Inflammatory macrophage treated with lipopolysaccharide for 4 hours (primary cell): ENCODE data around the gene RHOBTB1.
A peak's percentile ranks its signal among the peaks of the same experiment; 100 is the strongest.

Source experiments
- DNase-seq: peaks from one replicate; pipeline ENCODE4 v3.0.0-alpha.2; 2020

Gene RHOBTB1

DNA sequence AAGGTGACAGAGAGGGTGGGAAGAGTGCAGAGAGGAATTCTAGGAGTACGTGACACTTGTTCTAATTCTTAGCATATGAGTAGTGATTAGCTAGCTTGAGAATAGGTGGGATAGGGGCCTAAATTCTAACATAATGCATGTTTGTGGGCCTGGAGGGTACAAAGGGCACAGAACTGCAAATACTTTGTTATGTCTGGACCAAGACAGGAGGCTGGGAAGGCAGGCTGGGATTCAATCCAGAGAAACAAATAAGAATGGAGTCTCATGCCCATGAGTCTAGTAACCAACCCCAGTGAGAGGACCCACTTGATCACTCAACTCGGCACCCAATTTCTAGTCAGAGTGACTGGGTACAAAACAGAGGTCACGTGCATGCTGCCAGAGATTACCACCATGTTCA is 40.9 kb downstream of the RHOBTB1 start:
- DNase-seq = no peak

DNA sequence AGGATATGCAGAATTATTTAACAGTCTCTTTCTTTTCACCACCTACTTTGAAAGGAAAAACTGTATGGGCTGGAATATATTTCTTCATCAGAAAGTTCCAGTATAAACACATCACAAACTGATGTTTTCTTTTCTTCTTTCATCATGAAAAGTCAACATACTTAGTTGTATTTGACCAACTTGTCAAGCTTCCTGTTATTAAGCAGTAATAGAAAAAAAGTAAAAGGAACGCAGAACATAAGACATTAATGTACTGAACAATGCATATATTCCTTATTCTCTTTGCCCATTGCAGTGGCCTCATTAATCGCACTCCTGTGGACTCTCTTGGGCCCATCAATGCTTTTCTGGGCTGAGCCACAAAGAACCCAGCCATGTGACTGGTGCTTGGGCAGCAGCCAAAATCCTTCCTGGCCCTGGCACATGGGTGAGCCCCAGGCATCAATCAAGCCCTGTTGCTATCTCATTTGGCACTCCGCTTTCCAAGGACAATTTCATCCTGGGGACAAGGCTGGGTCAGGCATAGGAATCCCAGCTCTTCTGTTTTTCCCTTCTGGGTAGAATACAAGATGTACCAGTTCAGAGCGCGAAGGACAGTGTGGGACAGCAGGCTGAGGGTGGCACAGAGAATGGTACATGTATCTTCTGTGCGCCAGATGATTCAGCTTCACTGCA is 42.3 kb downstream of the RHOBTB1 start:
- DNase-seq = no peak

DNA sequence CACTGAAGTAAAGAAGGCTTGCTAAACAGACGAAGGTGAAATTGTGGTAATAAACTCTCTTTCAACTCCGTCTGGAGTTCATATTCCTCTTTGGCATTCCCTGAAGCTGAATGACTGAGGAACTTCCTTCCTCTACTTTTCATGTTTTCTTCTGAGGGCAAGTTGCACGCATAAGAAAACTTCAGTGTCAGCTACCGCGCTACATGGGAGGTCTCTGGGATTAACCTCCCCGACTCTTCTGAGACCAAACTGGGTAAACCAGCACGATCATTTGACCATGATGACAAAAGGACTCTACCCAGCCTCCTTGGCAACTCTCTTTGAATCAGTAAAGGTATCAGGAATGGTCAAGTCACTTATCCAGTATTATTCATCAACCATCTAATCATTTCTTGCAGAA is 44.7 kb downstream of the RHOBTB1 start:
- no peak for DNase-seq

DNA sequence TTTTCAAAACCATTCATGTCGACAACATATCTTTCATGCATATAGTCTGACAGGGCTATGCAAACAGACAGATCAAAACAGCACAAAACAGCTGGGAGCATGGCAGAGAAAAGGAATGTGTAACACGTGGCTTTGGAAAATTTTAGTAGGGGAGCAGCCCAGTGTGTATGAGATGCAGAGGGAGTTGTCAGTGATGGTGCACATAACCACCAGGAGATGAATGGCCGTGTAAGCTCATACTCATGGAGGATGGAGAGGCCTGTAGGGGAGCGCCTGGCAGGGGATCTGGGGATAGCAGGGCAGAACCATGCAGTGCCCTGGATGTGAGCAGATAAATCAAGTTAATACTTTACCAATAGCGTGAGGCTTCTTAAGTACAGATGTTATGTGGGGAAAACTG is 45.7 kb downstream of the RHOBTB1 start:
- no peak for DNase-seq

DNA sequence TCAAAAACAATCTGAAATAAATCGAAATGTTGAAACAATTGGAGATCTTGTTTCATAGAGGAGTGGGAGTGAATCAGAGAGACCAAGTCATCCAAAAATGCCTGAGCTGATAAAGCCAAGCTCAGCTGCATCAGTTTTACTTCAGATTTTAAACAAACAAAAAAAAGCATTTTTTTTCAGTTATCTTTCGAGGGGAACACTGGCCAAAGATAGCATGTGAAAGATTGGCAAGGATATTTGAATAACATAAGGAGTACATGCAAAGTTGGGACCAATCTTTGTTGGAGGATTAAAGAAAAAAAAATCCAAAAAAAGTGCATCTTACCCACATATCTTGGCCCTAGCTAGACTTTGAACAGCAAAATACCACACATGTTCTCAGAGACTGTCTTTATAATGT is 47.2 kb downstream of the RHOBTB1 start:
- DNase-seq = no peak

DNA sequence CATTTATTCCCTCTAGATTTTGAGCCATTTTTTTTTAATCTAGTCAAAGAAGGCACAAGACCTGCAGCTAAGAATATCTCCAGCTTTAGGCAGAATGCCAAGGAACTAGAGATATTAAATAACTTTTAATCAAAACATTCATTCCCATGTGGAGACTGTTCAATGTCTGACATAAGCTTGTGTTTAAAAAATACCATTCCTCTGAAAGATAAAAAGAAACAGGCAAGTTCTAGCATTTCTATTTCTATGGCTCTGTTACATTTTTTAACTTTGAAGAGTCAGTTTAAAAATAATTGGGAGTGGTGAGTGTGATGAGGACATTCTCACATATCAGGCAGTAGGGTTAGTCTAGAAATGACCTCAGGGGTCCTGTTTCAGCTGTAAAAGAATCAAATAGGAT is 48.0 kb downstream of the RHOBTB1 start:
- no peak for DNase-seq

DNA sequence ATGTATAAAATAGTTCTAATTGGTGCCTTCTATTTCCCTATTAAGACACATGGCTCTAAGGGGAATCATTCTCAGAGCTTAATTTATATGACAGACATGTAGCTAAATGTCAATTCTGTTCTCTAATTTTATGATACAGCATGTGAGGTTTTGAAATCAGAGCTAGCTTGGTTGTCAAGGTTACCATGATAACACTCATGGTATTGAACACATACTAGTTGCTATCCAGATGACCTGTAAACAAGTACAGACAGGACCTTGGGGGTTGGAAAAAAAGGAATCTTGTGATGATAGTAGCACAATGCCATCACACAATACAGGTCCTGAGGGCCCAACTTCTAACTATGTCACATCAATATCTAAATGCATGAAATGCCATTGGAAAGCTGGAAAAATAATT is 49.2 kb downstream of the RHOBTB1 start:
- DNase-seq = no peak

DNA sequence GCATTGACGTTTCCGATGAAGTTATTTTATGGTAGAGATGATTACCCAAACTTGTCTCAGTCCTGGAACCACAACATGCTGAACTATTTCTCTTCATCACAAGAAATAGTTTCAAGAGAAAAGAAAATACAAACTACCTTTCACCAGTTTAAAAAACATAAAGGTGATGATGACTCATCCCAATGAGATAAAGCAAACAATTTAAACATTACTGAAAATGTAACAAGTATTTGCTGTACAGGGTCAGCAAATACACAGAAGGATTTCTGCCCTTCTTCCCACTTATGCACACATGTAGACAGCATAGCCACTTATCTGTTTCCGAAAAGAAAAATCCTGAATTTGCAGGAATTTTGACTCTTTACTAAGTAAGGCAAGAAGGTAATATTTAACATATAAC is 50.8 kb downstream of the RHOBTB1 start:
- no peak for DNase-seq

DNA sequence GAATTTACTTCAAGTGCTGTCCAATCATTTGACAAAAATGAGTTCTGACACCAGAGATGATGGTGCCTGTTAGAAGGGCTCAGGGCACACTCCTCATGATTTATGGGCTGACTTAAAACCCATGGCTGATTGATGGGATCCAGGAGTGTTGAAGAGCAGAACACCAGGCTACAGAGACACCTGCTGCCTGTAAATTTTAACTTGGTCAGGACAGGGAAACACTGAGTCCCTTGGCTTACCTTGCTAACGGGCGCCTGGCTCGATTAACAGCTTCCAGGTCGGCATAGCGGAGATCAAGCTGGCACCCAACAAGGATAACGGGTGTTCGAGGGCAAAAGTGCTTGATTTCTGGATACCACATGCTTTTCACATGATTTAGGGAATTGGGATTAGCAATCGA is 51.4 kb downstream of the RHOBTB1 start:
- no peak for DNase-seq

DNA sequence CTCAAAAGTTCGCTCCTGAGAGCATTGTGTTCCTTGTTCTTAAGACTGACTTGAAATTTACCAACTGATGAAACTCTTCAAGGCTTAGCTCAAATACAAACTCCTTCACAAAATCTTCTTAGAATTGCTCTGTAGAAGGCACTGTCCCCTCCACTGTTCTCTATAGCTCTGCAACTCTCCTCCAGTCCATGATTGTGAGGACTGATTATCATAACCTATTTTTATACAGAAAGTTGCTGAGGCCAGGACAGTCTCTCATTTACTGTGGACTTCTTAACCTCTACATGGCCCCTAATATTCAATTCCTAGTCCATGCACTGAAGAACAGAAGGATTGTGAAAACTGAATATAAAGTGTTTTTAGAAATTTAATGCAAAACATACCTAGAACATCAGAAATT is 53.2 kb downstream of the RHOBTB1 start:
- DNase-seq = no peak

DNA sequence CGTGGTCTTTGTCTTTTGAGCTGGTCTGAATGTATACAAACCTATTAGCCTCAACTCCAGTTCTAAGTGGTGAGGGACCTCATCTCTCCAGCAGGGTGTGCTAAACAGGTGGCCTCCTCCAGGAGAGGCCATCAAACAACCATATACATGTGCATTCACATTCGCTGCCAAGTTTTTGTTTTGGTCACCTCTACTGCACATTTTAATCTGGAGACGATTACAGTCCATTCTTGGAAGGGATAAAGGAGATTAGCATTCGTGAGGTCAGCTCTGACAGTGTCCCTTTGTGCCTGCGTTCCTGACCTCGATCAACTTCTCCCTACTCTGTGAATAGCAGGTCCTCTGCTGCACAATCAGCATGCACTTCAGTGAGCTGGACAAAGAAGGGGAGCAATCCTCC is 60.8 kb downstream of the RHOBTB1 start:
- DNase-seq = peak; percentile 2

DNA sequence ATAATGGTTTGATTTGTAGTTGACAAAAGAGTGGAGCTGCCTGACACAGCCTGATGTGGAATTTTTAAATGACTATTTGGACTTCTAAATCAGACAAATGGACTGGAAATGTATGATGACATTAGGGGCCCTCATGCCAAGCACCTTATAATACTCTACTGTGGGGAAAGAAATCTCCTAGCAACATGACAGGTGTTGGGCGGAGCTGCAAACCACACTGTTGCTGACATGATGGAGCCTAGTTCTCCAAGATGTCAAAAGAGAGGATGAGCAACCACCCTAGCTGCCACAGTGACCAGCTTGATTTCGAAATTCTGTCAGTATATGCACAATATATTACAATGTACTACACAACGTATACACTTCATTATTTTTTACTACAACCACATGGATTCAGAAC is 65.8 kb downstream of the RHOBTB1 start:
- peak; percentile 47 for DNase-seq

DNA sequence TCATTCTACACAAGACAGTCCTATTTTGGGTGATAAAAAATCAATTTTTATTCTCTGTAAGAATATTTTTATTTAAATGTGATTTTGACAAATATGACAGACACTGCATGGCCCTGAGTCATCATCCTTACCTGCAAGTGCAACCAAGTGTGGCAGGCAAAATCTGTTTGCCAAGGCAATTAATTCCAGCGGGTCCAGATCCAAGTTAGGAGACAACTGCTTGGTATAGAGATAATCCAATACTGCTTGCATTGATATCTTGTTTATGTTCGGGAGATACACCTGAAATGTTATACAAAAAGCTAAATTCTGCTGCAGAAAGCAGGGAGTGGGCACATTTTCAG is 66.2 kb downstream of the RHOBTB1 start:
- no peak for DNase-seq

DNA sequence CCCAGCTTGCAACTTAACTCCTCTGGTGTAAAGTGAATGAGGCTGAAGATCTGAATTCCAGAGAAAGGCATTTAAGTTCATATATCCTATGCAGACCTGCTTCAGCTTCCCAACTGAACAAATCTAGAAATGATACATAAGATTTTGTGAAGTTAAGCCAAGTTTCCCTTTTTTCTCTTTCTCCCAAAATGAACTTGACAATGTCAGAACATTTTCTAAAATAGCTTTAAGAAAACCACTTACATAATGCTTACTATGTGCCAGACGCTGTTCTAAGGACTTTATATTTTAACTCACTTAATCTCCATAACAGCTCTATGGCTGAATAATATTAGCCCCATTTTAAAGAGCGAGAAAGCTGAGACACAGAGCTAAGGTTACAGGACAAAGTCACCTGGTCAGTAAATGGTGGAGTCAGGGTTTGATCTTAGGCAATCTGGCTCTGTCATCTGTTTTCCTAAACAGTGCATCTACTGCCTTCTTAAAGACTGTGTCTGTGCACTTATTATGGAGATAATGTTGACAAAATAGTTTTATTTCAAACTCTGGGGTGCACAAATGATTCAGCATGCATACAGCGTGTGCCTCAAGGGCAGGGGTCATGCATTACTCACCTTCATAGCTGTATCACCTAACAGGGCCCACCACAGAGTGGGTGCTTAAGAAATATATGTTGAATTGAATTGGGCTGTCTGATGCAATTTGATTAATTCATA is 66.8 kb downstream of the RHOBTB1 start:
- no peak for DNase-seq

DNA sequence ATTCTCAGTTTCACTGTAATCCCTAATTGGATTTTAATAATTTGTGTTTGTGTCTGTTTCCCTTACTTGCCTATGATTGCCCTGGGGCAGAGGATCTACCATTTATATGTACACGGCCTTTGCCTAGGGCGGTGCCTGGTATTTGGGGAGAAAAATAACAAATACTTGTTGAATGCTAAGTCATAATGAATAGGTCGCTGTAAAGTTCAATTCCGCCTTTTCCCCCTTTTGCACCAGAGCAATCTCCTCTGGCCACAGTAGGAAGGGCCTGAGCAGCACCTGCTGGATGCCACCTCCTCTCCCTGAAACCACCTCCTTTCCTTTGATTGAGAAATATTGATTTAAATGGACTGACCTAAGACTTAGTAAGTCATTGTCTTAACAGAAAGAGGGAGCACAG is 70.2 kb downstream of the RHOBTB1 start:
- no peak for DNase-seq

DNA sequence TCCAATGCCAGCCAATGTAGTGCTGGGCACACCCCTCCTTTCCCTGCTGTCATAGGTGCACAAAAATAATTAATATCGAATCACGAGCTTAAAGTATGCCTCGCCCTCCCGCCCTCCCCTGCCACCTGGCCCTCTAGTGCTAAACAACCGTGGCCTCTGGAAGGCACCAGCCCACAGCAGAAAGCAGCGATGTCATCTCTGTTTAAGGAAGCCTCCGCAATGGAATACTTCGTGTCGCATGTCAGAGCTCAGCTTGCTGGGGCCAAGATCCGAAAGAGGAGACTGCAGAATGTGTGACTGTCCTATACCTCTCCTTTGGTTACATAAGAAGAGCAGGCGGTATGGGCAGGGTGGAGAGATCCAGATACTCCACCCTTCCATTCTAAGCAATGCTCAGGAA is 71.5 kb downstream of the RHOBTB1 start:
- no peak for DNase-seq

DNA sequence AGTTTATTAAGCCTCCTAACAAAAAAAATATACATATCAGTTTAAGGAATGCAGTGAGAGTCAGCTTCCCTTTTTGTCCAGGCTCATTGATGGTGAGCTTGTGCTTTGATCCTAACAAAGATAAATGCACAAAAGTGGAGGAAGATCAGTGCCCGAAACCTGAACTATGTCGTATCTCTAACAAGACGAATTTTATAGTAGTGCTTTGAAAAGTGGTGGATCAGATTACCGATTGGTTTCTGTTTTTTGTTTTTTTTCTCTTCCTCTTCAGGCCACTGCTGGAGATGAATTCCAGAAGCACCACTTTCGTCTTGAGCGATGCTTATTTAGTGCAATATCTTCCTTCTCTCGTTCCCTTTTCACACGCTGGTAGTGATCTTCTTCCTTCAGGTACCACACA is 72.8 kb downstream of the RHOBTB1 start:
- DNase-seq = no peak

DNA sequence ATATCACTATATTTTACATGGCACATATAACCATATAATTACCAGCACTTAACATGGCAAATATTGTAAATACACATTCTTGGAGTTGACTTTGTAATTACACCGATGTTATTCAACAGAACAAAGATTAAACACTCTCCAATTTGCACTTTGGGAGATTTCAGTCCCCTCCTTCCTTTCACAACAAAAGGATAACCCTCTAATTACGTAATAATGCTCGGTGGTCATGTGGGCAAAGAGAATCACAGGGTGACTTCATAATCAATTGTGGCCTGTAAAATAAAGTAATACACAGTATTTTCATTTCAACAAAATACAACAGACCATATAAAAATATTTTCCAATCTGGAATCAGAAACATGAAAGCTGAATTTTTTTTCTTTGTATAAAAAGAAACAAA is 73.2 kb downstream of the RHOBTB1 start:
- DNase-seq = peak; percentile 1

DNA sequence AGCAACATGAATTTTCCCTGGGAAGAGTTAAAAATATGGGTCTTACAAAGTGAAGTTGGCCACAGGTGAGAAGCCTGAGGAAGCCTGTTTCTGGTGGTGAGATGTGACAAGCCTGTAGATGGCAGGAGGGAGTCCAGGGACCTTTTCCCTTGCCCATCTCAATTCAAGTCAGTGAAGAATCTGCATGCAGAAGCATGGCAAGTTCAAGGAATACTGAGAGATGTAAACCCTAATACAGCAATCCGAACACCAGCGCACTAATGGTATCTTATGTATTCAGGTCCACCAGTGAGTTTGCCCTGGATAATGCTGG is 73.6 kb downstream of the RHOBTB1 start:
- no peak for DNase-seq

DNA sequence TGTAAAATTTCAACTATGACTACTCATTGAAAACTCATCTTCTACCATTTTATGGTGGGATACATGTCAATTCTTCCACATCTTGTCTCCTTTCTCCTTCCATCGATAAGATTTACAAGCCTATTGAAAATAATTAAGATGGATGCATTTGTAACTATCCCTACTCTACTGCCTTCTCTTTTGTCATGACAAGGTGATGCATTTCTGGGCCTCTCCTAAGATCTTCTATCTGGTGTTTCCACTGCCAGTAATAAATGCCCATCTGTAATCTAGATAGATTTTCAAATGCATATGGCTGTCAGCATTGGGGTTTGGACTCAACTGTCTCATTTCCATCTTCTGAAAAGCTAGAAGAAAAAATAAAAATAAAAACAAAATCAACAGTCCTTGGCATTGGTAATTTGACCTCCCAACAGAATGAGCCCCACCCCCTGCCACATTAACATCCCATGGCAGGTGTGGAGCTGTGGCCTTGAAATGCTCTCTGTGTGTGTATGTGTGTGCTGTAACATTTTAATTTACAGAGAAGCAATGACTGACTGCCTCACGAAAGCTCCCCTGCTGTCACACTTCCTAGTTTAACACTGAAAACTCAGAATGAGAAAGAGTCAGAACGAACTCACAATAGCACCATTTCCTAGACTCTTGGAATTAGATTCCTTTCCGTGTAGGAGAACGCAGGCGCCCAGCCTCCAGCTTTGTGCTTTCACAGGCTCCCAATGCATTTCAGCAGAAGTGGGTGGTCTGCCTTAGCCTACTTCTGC is 74.2 kb downstream of the RHOBTB1 start:
- DNase-seq = no peak

DNA sequence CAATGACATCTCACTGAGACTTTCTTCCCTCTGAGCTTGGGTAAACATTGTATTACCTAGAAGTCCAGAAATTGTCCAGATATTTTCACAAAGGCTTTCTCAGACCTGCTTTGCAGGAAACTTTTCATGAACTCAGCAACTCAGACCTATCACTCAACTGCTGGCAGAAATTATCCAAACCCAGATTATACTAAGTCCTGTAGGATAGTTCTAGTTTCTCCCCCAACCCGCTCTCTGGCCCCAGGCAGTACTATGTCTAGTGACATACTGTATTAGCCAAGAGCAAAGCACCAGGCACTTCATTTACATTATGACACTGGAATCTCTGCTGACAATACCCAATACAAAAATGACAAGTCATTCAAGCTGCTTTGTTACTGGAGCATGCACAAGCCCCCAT is 75.0 kb downstream of the RHOBTB1 start:
- DNase-seq = no peak

DNA sequence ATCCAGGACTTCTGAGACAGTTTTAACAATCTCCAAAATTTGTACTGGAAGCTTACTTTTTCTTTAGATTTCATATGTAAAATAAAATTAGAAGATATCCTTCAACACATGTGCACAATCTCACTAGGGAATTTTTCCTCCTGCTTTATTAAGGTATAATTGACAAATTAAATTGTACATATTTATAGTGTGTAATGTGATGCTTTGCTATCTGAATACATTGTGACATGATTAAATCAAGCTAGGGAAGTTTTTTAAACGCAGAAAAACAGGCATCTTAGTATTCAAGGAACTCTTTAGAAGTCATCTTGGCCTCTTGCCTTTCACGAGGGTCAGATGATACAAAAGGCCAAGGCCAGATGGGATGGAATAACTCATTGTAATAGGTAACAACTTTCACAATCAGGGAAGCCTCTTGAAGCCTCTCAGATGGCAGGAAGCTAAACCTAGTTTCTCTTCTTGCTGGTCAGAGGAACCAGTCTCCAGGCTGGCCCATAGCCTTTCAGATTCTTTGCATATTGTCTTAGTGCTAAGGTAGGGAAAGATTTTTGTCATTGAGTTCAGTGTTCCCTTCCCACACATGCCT is 78.7 kb downstream of the RHOBTB1 start:
- DNase-seq = no peak

DNA sequence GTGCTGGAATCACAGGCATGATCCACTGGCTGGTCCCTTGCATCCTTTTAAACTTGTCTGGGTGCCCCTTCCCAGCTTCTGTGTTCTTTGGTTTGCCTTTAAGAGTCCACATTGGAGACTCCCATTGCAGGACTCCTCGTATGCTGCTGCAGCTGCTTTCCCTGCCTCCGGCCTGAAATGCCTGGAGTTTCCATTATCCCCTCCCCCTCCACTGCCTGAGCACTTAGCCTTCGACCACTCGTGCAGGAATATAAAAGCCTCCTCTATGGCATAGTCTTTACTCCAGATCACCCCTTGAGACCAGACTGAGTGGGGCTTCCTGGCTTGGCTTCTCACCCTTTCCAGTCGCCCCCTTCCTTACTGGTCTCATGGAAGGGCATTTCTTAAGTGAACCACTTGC is 80.2 kb downstream of the RHOBTB1 start:
- DNase-seq = no peak

DNA sequence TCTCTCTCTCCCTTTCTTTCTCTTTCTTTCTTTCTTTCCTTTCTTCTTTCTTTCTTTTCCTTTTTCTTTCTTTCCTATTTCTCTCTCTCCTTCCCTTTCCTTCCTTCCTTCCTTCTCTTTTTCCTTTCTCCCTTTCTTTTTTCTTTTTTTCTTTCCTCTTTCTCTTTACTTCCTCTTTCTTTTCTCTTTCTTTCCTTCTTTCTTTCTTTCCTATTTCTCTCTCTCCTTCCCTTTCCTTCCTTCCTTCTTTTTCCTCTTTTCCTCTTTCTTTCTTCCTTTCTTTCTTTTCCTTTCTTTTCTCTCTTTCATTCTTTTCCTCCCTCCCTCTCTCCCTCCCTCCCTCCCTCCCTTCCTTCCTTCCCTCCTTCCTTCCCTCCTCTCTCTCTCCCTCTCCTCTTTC is 81.5 kb downstream of the RHOBTB1 start:
- no peak for DNase-seq
